ENCODE results near the gene OTUB2.

OTUB2 gene

GRCh38 chr14:94043111-94043755, 17.1 kb downstream of the OTUB2 start:
- DNase-seq = no peak

DNA sequence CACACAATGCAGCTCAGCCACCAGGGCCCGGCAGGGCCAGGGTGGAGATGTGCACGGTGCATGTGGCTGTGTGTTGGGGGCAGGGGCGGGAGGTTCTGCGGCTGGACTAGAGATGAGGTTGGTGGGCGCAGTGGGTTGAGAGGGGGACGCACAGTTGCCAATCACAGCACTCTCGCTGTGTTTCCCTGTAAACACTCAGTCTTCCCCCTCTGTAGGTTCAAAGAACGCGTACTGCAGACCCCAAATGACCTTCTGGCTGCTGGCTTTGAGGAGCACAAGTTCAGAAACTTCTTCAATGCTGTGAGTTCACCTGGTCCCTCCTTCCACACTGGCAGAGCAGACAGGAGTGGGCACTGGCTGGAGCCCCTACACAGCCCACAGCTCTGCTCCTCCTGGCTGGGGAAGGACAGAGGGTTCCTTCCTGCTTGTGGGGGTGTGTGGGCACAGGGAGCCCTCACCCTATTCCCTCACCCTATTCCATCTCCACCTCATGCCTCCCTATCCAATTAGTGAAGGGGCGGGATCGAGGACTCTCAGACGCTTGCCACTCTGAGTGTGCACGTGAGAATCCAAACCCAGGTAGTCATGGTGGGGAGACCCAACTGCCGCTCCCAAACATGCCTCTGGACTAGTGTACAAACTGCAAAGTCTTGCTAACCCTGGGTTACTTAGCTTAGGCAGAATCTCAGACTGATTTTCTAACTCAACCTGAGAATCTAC, 17.8 kb downstream of the OTUB2 start:
- no peak for DNase-seq

GRCh38 chr14:94044476-94045091, 18.4 kb downstream of the OTUB2 start:
- no peak for DNase-seq

GRCh38 chr14:94045101-94045500, 19.0 kb downstream of the OTUB2 start:
- no peak for DNase-seq

- DNase-seq = no peak
These were observed 19.6 kb downstream of the OTUB2 start for GRCh38 chr14:94045563-94046345.

DNA sequence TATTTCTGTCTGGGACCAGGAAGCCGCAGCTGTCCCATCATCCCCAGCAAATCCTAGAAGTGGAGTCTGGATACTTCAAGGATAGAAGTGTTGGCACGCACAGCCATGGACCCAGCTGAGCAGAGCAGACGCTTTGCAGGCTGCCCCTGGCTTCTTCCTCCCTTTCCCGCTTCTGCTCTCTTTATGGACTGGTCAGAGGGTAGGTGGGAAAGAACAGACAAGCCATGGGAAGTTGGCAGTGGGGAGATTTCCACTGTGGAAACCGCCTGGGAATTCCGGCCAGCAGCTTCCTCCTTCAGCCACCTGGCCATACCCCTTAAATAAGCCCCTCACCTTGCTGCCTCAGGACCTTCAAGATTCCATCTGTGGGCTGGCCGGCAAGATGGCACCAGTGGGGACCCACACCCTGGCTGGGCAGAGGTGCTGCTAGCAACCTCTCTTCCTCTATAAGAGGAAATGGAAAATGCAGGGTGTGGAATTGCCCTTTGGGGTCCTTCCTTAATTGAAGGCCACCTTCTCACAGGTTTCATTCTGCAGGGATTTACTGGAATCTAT, 20.6 kb downstream of the OTUB2 start:
- DNase-seq = no peak

- DNase-seq = no peak
These were observed 21.4 kb downstream of the OTUB2 start for GRCh38 chr14:94047581-94047980.

GRCh38 chr14:94048691-94049624, 22.8 kb downstream of the OTUB2 start:
- no peak for DNase-seq

- no peak for DNase-seq
These were observed 23.5 kb downstream of the OTUB2 start for GRCh38 chr14:94049625-94050023.

- no peak for DNase-seq
These were observed 24.2 kb downstream of the OTUB2 start for GRCh38 chr14:94050231-94050880.

DNA sequence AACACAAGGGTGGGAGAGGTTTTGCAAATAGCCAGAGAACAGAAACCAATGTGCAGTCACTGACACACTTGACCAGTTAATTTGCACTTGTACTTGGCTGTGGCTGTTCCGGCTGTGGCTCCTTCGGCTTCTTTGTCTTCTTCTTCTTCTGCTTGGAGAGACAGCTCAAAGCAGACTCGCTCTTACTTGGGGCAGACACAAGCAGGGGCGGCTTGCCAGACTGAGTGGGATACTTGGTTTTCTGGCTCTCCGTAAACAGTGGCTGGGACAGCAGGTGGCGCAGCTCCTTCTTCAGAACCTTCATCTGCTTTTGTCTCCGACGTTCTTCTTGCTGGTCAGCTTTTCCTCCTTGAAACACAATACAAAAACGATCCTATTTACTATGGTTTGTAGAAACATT, 25.0 kb downstream of the OTUB2 start:
- DNase-seq = no peak

DNA sequence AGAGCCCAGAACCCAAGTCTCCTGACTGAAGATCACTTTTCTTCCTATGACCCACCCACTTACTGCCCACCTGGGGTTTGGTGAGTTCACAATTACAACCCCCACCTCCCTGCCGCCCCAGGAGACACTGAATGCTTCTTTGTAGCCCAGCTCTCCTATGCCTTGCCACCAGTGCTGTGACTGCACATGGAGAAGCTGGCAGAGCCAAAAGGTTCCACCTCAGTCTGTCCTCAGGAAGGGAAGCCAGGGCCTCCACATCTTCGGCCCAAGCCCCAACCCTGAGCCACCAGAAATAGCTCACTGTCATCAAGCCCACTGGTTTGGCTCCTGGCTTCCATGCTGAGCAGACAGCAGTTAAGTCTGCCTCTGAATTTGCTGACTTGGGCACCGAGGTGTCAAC, 25.6 kb downstream of the OTUB2 start:
- no peak for DNase-seq

GRCh38 chr14:94052199-94052598, 26.1 kb downstream of the OTUB2 start:
- no peak for DNase-seq

DNA sequence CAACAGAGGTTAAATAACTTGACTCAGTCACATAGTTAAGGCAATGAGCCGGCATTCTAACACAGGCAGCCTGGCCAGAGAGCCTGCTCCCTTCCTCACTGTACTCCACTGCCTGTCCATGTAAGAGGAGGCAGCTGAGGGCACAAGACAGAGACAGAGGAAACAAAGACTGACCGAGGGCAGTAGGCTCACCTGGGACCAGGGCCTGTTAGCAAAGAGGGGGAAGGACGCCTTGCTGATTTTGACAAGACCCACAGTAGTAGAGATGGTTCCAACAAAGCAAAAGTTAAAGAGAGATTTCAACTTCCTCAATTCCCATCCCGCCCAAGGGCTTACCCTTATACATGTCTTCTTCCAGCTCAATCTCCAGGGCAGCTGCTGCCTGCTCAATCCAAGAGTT, 26.5 kb downstream of the OTUB2 start:
- no peak for DNase-seq

DNA sequence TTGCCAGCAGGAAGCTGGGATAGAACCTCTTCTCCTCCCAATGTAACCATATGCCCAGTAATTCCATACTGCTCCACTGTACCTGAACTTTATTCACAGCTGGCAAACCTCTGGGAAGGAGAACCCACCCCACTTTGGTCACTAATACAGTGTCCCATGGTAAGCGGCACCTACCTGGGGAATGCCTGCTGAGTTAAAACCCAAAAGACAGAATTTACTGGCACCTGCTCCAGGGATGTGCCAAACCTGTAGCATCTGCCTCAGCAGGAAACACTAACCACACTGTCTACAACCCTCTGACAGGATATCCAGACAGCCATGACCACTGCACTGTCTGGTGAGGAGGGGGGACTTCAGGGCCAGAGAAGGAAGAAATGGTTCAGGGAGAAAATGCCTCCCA, 28.3 kb downstream of the OTUB2 start:
- no peak for DNase-seq

GRCh38 chr14:94054936-94055335, 28.8 kb downstream of the OTUB2 start:
- DNase-seq = no peak

GRCh38 chr14:94056579-94057308, 30.6 kb downstream of the OTUB2 start:
- DNase-seq = no peak

DNA sequence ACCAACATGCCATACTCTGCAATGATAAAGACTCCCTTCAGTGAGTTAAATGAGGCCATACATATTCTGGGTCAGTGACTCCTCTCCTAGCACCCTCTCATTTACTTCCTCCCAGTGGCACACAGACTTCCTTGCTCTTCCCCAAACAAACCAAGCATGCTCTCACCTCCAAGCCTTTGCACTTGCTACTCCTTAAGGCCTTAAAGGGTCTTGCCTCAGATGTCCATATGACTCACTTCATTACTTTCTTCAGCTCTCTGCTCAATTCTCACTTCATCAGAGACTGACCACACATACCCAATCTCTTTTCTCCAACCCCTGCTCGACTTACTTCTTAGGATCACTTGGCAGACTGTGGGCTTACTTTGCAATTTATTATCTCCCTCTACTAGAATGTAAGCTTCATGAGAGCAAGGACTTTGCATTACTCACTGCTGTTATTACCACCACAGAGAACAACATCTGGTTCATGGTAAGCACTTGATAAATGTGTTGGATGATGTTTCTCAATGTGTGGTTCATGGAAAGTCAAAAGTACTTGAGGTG, 32.1 kb downstream of the OTUB2 start:
- no peak for DNase-seq

- DNase-seq = no peak
These were observed 32.6 kb downstream of the OTUB2 start for GRCh38 chr14:94058674-94059138.

- no peak for DNase-seq
These were observed 33.9 kb downstream of the OTUB2 start for GRCh38 chr14:94059998-94060397.

Data from NCI-H2107 (cell line).